ENCODE results near the gene EIF2S2. TPM values are rescaled to one million over a fixed set of nuclear protein-coding genes. Genes with fewer than 3 reads are reported as not detected.

The EIF2S2 gene
- total RNA-seq, 1 experiment from 2014 or later, result 124 TPM

- ChIA-PET POLR2A (no interaction called here), CTCF (interaction anchor here (0.9 kb wide), 1 partner anchor 226 kb away, joined by 4 read pairs; no protein-coding TSS in a partner anchor)
- H3K4me3 Mint-ChIP-seq, result no peak overlapping the region
- no peaks in the 10 kb centered on the region for H3K9me3 Mint-ChIP-seq
- TF ChIP-seq ZNF423 (CRISPR knock-in tag; IDR thresholded peaks at IDR 0.05), result no peak
- TF ChIP-seq, protein P1, sequence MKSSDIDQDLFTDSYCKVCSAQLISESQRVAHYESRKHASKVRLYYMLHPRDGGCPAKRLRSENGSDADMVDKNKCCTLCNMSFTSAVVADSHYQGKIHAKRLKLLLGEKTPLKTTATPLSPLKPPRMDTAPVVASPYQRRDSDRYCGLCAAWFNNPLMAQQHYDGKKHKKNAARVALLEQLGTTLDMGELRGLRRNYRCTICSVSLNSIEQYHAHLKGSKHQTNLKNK (CRISPR knock-in tag; IDR thresholded peaks at IDR 0.05), result no peak
- TF ChIP-seq, protein P2, sequence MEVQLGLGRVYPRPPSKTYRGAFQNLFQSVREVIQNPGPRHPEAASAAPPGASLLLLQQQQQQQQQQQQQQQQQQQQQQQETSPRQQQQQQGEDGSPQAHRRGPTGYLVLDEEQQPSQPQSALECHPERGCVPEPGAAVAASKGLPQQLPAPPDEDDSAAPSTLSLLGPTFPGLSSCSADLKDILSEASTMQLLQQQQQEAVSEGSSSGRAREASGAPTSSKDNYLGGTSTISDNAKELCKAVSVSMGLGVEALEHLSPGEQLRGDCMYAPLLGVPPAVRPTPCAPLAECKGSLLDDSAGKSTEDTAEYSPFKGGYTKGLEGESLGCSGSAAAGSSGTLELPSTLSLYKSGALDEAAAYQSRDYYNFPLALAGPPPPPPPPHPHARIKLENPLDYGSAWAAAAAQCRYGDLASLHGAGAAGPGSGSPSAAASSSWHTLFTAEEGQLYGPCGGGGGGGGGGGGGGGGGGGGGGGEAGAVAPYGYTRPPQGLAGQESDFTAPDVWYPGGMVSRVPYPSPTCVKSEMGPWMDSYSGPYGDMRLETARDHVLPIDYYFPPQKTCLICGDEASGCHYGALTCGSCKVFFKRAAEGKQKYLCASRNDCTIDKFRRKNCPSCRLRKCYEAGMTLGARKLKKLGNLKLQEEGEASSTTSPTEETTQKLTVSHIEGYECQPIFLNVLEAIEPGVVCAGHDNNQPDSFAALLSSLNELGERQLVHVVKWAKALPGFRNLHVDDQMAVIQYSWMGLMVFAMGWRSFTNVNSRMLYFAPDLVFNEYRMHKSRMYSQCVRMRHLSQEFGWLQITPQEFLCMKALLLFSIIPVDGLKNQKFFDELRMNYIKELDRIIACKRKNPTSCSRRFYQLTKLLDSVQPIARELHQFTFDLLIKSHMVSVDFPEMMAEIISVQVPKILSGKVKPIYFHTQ (CRISPR knock-in tag; IDR thresholded peaks at IDR 0.05), result no peak
- TF ChIP-seq HMGXB4 (CRISPR knock-in tag; IDR thresholded peaks at IDR 0.05), result no peak
- no peak for TF ChIP-seq SMAD4 (CRISPR knock-in tag; IDR thresholded peaks at IDR 0.05)
- no peak for TF ChIP-seq ZNF532 (CRISPR knock-in tag; IDR thresholded peaks at IDR 0.05; ENCODE audit: borderline replicate concordance)
- TF ChIP-seq, protein P3, sequence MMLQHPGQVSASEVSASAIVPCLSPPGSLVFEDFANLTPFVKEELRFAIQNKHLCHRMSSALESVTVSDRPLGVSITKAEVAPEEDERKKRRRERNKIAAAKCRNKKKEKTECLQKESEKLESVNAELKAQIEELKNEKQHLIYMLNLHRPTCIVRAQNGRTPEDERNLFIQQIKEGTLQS (CRISPR knock-in tag; conservative IDR thresholded peaks at IDR 0.05), result no peak
- TF ChIP-seq NFATC4 (CRISPR knock-in tag; IDR thresholded peaks at IDR 0.05), result no peak; the same call in 1 of the 2 replicates
- no peak for TF ChIP-seq GRHL2 (CRISPR knock-in tag; IDR thresholded peaks at IDR 0.05; ENCODE audit: insufficient replicate concordance, severe bottlenecking)
- no peak for TF ChIP-seq ZNF263 (CRISPR knock-in tag; IDR thresholded peaks at IDR 0.05; ENCODE audit: low read depth)
- TF ChIP-seq FOXP1 (CRISPR knock-in tag; IDR thresholded peaks at IDR 0.05; ENCODE audit: borderline replicate concordance), result no peak
- TF ChIP-seq, protein P4, sequence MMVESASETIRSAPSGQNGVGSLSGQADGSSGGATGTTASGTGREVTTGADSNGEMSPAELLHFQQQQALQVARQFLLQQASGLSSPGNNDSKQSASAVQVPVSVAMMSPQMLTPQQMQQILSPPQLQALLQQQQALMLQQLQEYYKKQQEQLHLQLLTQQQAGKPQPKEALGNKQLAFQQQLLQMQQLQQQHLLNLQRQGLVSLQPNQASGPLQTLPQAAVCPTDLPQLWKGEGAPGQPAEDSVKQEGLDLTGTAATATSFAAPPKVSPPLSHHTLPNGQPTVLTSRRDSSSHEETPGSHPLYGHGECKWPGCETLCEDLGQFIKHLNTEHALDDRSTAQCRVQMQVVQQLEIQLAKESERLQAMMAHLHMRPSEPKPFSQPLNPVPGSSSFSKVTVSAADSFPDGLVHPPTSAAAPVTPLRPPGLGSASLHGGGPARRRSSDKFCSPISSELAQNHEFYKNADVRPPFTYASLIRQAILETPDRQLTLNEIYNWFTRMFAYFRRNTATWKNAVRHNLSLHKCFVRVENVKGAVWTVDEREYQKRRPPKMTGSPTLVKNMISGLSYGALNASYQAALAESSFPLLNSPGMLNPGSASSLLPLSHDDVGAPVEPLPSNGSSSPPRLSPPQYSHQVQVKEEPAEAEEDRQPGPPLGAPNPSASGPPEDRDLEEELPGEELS (CRISPR knock-in tag; IDR thresholded peaks at IDR 0.05), result no peak
- no peak for TF ChIP-seq GABPB1 (CRISPR knock-in tag; IDR thresholded peaks at IDR 0.05)
- H3K36me3 Mint-ChIP-seq, result peaks cover 60% of the 10 kb centered on the region
- DNase-seq (ENCODE audit: low spot score) (no peak), ATAC-seq (no peak; the same call in 1 of the 2 replicates)
- H3K4me1 Mint-ChIP-seq, result no peaks in the 10 kb centered on the region
- H3K27me3 Mint-ChIP-seq (ENCODE audit: low read depth), result no peaks in the 10 kb centered on the region
- H3K27ac Mint-ChIP-seq, result no peak overlapping the region
Observed at GRCh38 chr20:34088305-34089174, 23.5 kb downstream of the EIF2S2 start.

Measured in WTC11 (cell line).